GM12873 (cell line): ENCODE data around the gene ULK3.

Experiments
- CTCF ChIP-seq: IDR thresholded peaks from 2 replicates; pipeline ENCODE4 v1.5.1; 2012; ENCODE audit warnings: low read depth, mild to moderate bottlenecking, moderate library complexity, low read length, control low read depth; ENCODE audit not compliant: insufficient read depth; ENCODE audit errors: missing control alignments

ULK3 gene

GRCh38 chr15:74843891-74844299 lies 939 bp upstream of the ULK3 start:
- TF ChIP-seq CTCF = no peak

DNA sequence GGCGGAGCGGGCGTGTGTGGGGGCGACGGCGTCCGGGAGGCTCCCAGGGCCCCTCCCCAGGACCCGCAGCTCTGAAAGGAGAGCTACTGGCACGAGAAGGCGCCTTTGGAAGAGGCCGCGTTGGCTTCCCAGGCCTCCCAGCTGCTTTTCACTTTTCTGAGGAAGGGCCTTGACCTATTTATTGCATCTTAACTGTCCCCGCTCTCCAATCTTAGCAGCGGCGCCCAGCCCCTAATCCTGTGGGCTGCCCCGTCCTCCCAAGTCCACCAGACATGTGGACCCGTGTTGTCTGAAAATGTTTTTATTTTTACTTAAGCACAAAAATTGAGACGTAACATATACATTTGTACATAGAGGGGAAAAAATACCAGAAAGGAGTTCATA lies 481 bp upstream of the ULK3 start:
- no peak for TF ChIP-seq CTCF

- TF ChIP-seq CTCF = no peak
Observed at GRCh38 chr15:74841891-74842373, 1.0 kb downstream of the ULK3 start.

GRCh38 chr15:74840851-74841775 lies 1.8 kb downstream of the ULK3 start:
- no peak for TF ChIP-seq CTCF

DNA sequence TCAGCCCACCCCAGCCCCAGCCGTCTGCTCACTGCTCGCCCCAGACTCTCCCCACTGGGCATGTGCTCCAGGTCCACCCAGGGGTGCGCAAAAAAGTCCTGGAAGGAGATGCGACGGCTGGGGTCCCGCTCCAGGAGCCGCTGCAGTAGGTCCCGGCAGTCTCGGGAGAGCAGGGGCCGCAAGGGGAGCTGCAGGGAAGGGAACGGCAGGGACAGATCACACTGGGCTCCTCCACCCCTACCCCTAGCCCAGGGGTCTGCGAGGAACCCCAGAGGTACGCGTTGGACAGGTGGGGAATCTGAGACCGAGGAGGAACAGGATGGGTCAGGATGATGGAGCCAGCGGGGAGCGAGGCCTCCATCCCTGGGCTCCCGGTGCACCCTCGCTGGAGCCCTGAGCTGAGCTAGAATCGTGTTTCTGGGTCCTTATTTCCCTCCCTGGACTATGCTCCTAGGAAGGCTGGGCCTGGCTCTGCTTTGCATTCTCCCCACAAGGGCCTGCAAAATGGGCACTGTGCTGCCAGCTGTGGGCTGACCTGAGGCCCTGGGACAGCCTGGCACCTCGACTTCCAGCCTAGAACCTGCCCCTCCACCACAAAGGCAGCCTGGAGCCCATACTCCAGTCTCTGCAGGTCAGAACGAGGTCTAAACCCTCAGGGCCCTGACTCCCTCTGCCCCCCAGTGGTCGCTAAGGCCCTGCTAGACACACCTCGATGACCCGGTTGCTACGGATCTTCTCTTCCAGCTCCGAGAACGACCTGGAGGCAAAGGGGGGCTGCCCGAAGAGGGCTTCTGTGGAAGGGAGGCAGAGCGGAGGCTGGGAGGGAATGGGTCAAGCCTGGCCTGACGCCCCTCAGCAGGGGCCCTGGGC lies 3.2 kb downstream of the ULK3 start:
- peak; percentile 40 for TF ChIP-seq CTCF

DNA sequence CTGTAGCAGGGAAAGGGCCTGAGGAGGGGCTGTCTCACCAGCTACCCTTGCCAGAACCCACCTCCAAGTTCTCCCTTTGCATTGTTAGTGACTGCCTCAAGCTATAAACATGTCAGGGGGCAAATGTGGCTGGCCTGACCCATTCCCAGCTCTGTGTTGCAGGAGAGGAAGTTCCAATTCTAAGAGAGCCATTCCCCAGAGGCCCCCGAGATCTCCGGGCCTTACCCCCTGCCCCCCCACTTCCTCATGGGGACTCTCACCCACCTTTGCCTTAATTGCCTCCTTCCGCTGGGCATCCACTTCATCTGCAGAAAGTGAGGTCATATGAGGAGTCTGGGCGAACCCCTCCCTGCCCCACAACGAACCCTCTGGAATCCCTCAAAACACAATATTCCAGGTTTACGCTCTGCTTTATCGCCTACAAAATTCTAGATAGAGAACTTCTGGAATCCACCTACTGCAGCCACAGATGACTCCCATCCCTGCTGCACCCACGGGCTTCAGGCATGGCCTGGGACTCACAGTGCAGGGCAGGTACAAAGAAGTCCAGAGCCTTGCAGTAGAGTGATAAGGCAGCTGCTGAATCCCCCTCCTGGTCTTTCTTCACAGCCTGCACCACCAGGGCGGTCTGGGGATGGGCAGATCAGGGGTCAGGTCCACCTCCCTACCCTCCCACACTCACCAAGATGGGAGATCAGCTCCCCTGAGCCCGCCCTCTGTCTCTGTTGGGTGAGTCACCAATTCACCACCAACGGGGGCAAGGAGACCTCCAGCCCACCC lies 4.0 kb downstream of the ULK3 start:
- TF ChIP-seq CTCF = no peak
